Heart left ventricle (tissue), 13 donors: ENCODE results near the gene UNC80.

Experiments used
- POLR2A ChIP-seq, 2 donors: fragments of 450-650 bp; IDR thresholded peaks; one replicate each; pipeline ENCODE4 v1.6.1; 2017; ENCODE audit warnings: antibody characterized with exemption in 2 of 2, mild to moderate bottlenecking in 2 of 2, moderate library complexity in 2 of 2
- TF ChIP-seq, protein P1 (sequence below), 12 donors: fragments of 200-600 bp; sonication (generic) in 4 of 12; IDR thresholded peaks; one replicate each; pipeline versions ENCODE4 v1.5.0 to v1.8.0; 2018 to 2022; ENCODE audit warnings: antibody characterized with exemption in 12 of 12, mild to moderate bottlenecking in 5 of 12
- donor health status: ischemic (EF 13 %, LVEDD 7.1; RV severe dilation, severe dysfunction).
- donor health status: DM: no; HTN: yes; CAD: no.
- donor health status: DM: no; HTN: no; CAD: no.
- donor health status: ischemic (EF 25% LVEDD 6.9; RV normal size, moderate dysfunction).
- donor health status: ischemic (EF 25% LVEDD 5.7; RV mildly dilated, moderate dysfunction).
- donor health status: ischemic (EF 35%, LVEDD 5.7; RV mildly dilated, moderate dysfunction).
- donor health status: nonischemic (EF 11% LVEDD 7.7; RV severe dilation, severe dysfunction).
- donor health status: DM: yes; HTN: yes; CAD: no.
- donor health status: PGD.
- donor health status: ischemic (EF 29% LVEDD 5.4; RV normal size, mild dysfunction).
- donor health status: nonischemic (EF 23%, LVEDD 6.1; RV moderate dilation, normal function).

DNA sequence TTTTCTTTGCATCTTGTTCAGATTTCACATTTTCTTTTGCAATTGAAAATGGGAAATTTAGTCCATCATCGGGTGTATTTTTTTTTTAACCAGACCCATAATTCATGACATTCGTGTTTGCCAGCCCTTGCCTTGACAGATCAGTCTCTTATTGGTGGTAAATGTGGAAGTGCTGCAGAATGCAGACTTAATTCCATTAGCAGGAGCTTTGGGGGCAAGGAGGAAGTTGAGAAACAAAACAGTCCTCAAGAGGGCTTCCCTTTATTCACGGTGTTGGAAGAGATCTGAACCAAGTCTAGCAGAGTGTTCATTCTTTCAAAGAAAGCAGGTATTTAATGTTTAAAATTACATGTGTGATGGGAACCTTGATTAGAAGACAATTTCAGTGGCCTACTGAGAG is 214.2 kb downstream of the UNC80 start:
- TF ChIP-seq POLR2A (IDR thresholded peaks at IDR 0.05) = no peak
- TF ChIP-seq, protein P1, sequence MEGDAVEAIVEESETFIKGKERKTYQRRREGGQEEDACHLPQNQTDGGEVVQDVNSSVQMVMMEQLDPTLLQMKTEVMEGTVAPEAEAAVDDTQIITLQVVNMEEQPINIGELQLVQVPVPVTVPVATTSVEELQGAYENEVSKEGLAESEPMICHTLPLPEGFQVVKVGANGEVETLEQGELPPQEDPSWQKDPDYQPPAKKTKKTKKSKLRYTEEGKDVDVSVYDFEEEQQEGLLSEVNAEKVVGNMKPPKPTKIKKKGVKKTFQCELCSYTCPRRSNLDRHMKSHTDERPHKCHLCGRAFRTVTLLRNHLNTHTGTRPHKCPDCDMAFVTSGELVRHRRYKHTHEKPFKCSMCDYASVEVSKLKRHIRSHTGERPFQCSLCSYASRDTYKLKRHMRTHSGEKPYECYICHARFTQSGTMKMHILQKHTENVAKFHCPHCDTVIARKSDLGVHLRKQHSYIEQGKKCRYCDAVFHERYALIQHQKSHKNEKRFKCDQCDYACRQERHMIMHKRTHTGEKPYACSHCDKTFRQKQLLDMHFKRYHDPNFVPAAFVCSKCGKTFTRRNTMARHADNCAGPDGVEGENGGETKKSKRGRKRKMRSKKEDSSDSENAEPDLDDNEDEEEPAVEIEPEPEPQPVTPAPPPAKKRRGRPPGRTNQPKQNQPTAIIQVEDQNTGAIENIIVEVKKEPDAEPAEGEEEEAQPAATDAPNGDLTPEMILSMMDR (IDR thresholded peaks at IDR 0.05) = no peak
